ENCODE measurements around the gene MYLK. TPM values are rescaled to one million over a fixed set of nuclear protein-coding genes. Genes with fewer than 3 reads are reported as not detected.
A peak's percentile ranks its signal among the peaks of the same experiment; 100 is the strongest.

MYLK gene
- total RNA-seq, 1 donor from 2014 or later, result 196 TPM

GRCh38 chr3:123788710-123789109 is 95.4 kb downstream of the MYLK start:
- Histone ChIP-seq H3K9me3 (no peaks in the 10 kb centered on the region), H3K4me1 (peaks cover 4 to 12% of the 10 kb centered on the region in 2 donors), H3K27ac (peak overlapping the region; percentile 2 to 32), H3K27me3 (no peaks in the 10 kb centered on the region), H3K4me3 (no peak overlapping the region), H3K36me3 (peaks cover 10 to 14% of the 10 kb centered on the region in 2 donors)
- intact Hi-C loops (cut with DNase I), result no loop called here
- TF ChIP-seq CTCF (IDR thresholded peaks at IDR 0.05), result no peak
- no peak for DNase-seq (ENCODE audit: low spot score in 2 of 2)

- H3K36me3 ChIP-seq, result peaks cover 9 to 10% of the 10 kb centered on the region in 2 donors
- intact Hi-C loops (cut with DNase I), result no loop called here
- no peak overlapping the region for H3K4me3 ChIP-seq
- no peak for DNase-seq (ENCODE audit: low spot score in 2 of 2)
- no peak for TF ChIP-seq CTCF (IDR thresholded peaks at IDR 0.05)
- peaks cover 5 to 22% of the 10 kb centered on the region in 2 donors for H3K4me1 ChIP-seq
- H3K9me3 ChIP-seq, result no peaks in the 10 kb centered on the region
- no peaks in the 10 kb centered on the region for H3K27me3 ChIP-seq
- no peak overlapping the region for H3K27ac ChIP-seq
Observed at GRCh38 chr3:123787133-123787532, 97.0 kb downstream of the MYLK start.

GRCh38 chr3:123785602-123786001 is 98.5 kb downstream of the MYLK start:
- intact Hi-C loops (cut with DNase I), result no loop called here
- no peak overlapping the region for H3K4me3 ChIP-seq
- H3K36me3 ChIP-seq, result peaks cover 8 to 10% of the 10 kb centered on the region in 2 donors
- H3K9me3 ChIP-seq, result no peaks in the 10 kb centered on the region
- peaks cover 6 to 28% of the 10 kb centered on the region in 2 donors for H3K4me1 ChIP-seq
- no peak for DNase-seq (ENCODE audit: low spot score in 2 of 2)
- no peaks in the 10 kb centered on the region for H3K27me3 ChIP-seq
- TF ChIP-seq CTCF (IDR thresholded peaks at IDR 0.05), result no peak
- no peak overlapping the region for H3K27ac ChIP-seq

GRCh38 chr3:123783811-123784210 is 100.3 kb downstream of the MYLK start:
- no peak for DNase-seq (ENCODE audit: low spot score in 2 of 2)
- Histone ChIP-seq H3K4me1 (peaks cover 18 to 35% of the 10 kb centered on the region in 2 donors), H3K9me3 (no peaks in the 10 kb centered on the region), H3K27me3 (no peaks in the 10 kb centered on the region), H3K27ac (peak overlapping the region; percentile 66 to 86), H3K4me3 (no peak overlapping the region), H3K36me3 (peaks cover 0 to 10% of the 10 kb centered on the region in 2 donors)
- TF ChIP-seq CTCF (IDR thresholded peaks at IDR 0.05), result no peak
- intact Hi-C loops (cut with DNase I), result no loop called here

- no peak for DNase-seq (ENCODE audit: low spot score in 2 of 2)
- intact Hi-C loops (cut with DNase I), result no loop called here
- H3K27ac ChIP-seq, result peak overlapping the region; percentile 83 to 86
- no peaks in the 10 kb centered on the region for H3K27me3 ChIP-seq
- no peaks in the 10 kb centered on the region for H3K9me3 ChIP-seq
- H3K36me3 ChIP-seq, result peaks cover 0 to 10% of the 10 kb centered on the region in 2 donors
- no peak overlapping the region for H3K4me3 ChIP-seq
- peaks cover 22 to 37% of the 10 kb centered on the region in 2 donors for H3K4me1 ChIP-seq
- no peak for TF ChIP-seq CTCF (IDR thresholded peaks at IDR 0.05)
Observed at GRCh38 chr3:123783050-123783689, 101.0 kb downstream of the MYLK start.

Data from ascending aorta (tissue), 2 donors.